Liver (tissue), 9 donors: ENCODE data around the gene C7. TPM values are rescaled to one million over a fixed set of nuclear protein-coding genes. Genes with fewer than 3 reads are reported as not detected.

Experiments
- DNase-seq: peaks from one replicate; pipeline ENCODE4 v3.0.0-alpha.2; 2017; ENCODE audit warnings: low spot score
- H3K27ac ChIP-seq, 2 donors: one replicate each; pipeline ENCODE4 v1.7.0; 2013; ENCODE audit warnings: inconsistent platforms in 2 of 2, low read length in 2 of 2, control low read depth in 1 of 2, low read depth in 1 of 2, mild to moderate bottlenecking in 1 of 2
- H3K27me3 ChIP-seq, 4 donors: one replicate each; pipeline versions ENCODE4 v1.6.1 to v1.7.0; 2013; ENCODE audit warnings: low read length in 3 of 4, inconsistent platforms in 1 of 4, mild to moderate bottlenecking in 1 of 4, moderate library complexity in 1 of 4; ENCODE audit not compliant: control insufficient read depth in 4 of 4, insufficient read depth in 4 of 4
- H3K36me3 ChIP-seq, 4 donors: one replicate each; pipeline versions ENCODE4 v1.6.1 to v1.7.0; 2013; ENCODE audit warnings: low read length in 3 of 4, mild to moderate bottlenecking in 3 of 4, low read depth in 1 of 4, moderate library complexity in 1 of 4; ENCODE audit not compliant: control insufficient read depth in 4 of 4, insufficient read depth in 3 of 4
- H3K4me1 ChIP-seq, 4 donors: one replicate each; pipeline versions ENCODE4 v1.6.1 to v1.7.0; 2013; ENCODE audit warnings: low read length in 3 of 4, mild to moderate bottlenecking in 3 of 4, moderate library complexity in 1 of 4; ENCODE audit not compliant: control insufficient read depth in 4 of 4, insufficient read depth in 4 of 4
- H3K4me3 ChIP-seq, 3 donors: one replicate each; pipeline versions ENCODE4 v1.6.1 to v1.7.0; 2013; ENCODE audit warnings: low read length in 3 of 3, control low read depth in 1 of 3, low read depth in 1 of 3, mild to moderate bottlenecking in 1 of 3
- H3K9ac ChIP-seq, 2 donors: one replicate each; pipeline ENCODE4 v1.7.0; 2013; ENCODE audit warnings: low read length in 2 of 2, mild to moderate bottlenecking in 2 of 2, moderate library complexity in 2 of 2, control low read depth in 1 of 2, low read depth in 1 of 2
- H3K9me3 ChIP-seq, 4 donors: one replicate each; pipeline versions ENCODE4 v1.6.1 to v1.7.0; 2013; ENCODE audit warnings: low read length in 3 of 4; ENCODE audit not compliant: control insufficient read depth in 4 of 4
- ATF3 ChIP-seq: IDR thresholded peaks from 2 replicates; pipeline ENCODE4 v1.6.1; 2016; ENCODE audit warnings: antibody characterized with exemption
- CTCF ChIP-seq: fragments of 150-350 bp; IDR thresholded peaks from 2 replicates; pipeline ENCODE4 v1.5.1; 2017; ENCODE audit warnings: improper control_type of control experiment, low read depth, low read length; ENCODE audit not compliant: missing input control
- EGR1 ChIP-seq, 2 donors: IDR thresholded peaks; 2 replicates each; pipeline ENCODE4 v1.6.1; 2016 to 2018; ENCODE audit warnings: antibody characterized with exemption in 2 of 2, low read depth in 2 of 2
- FOXA1 ChIP-seq: IDR thresholded peaks from 2 replicates; pipeline ENCODE4 v1.6.1; 2016; ENCODE audit warnings: antibody characterized with exemption
- FOXA2 ChIP-seq: IDR thresholded peaks from 2 replicates; pipeline ENCODE4 v1.6.1; 2016; ENCODE audit warnings: antibody characterized with exemption
- GABPA ChIP-seq, 2 donors: IDR thresholded peaks in 1 of 2; conservative IDR thresholded peaks in 1 of 2; 2 replicates each; pipeline ENCODE4 v1.6.1; 2016; ENCODE audit warnings: antibody characterized with exemption in 2 of 2, mild to moderate bottlenecking in 1 of 2, moderate library complexity in 1 of 2
- HNF4A ChIP-seq, 2 donors: conservative IDR thresholded peaks; 2 replicates each; pipeline ENCODE4 v1.6.1; 2016; ENCODE audit warnings: antibody characterized with exemption in 2 of 2, mild to moderate bottlenecking in 2 of 2
- HNF4G ChIP-seq: IDR thresholded peaks from 2 replicates; pipeline ENCODE4 v1.6.1; 2016; ENCODE audit warnings: antibody characterized with exemption
- JUND ChIP-seq, 2 donors: IDR thresholded peaks; 2 replicates each; pipeline ENCODE4 v1.6.1; 2016; ENCODE audit warnings: antibody characterized with exemption in 2 of 2
- MAX ChIP-seq: IDR thresholded peaks from 2 replicates; pipeline ENCODE4 v1.6.1; 2016; ENCODE audit warnings: antibody characterized with exemption
- NR2F2 ChIP-seq: IDR thresholded peaks from 2 replicates; pipeline ENCODE4 v1.6.1; 2016; ENCODE audit warnings: antibody characterized with exemption
- RAD21 ChIP-seq, 2 donors: IDR thresholded peaks; 2 replicates each; pipeline ENCODE4 v1.6.1; 2016; ENCODE audit warnings: antibody characterized with exemption in 2 of 2, mild to moderate bottlenecking in 2 of 2
- REST ChIP-seq: IDR thresholded peaks from 2 replicates; pipeline ENCODE4 v1.6.1; 2016; ENCODE audit warnings: antibody characterized with exemption, mild to moderate bottlenecking
- RXRA ChIP-seq, 2 donors: IDR thresholded peaks; 2 replicates each; pipeline ENCODE4 v1.6.1; 2017 to 2018; ENCODE audit warnings: antibody characterized with exemption in 2 of 2, mild to moderate bottlenecking in 1 of 2
- SP1 ChIP-seq: IDR thresholded peaks from 2 replicates; pipeline ENCODE4 v1.6.1; 2018; ENCODE audit warnings: antibody characterized with exemption, mild to moderate bottlenecking
- TAF1 ChIP-seq: conservative IDR thresholded peaks from 2 replicates; pipeline ENCODE4 v1.6.1; 2016; ENCODE audit warnings: antibody characterized with exemption, mild to moderate bottlenecking
- YY1 ChIP-seq: IDR thresholded peaks from 2 replicates; pipeline ENCODE4 v1.6.1; 2016; ENCODE audit warnings: antibody characterized with exemption, mild to moderate bottlenecking
- ZBTB33 ChIP-seq: IDR thresholded peaks from 2 replicates; pipeline ENCODE4 v1.6.1; 2016; ENCODE audit warnings: antibody characterized with exemption
- WGBS: extraction: QIAGEN DNeasy Blood & Tissue Kit; methylation state at CpG from one replicate; pipeline ENCODE4 v1.1.7; 2013; 5-methylcytosine and 5-hydroxymethylcytosine counted together
- polyA plus RNA-seq, 2 donors: library from polyadenylated mRNA; stranded (reverse) in 1 of 2; unstranded in 1 of 2; fragments of 200-250 nt in 1 of 2; fragments of >200 nt in 1 of 2; fragmentation: Nextera tagmentation in 1 of 2; extraction: Ambion mirVana in 1 of 2; gene quantifications; one replicate each; pipeline versions ENCODE4 v1.2.1 to v1.2.3, GENCODE V29; 2013 to 2015
- total RNA-seq, 2 donors: library from RNA; depleted of rRNA; stranded (reverse); fragments of >200 nt; gene quantifications; one replicate each; pipeline ENCODE4 v1.2.3, GENCODE V29; 2014
- donor health status: healthy.
- donor health status: healthy.
- donor health status: healthy.
- donor health status: healthy.
- donor health status: healthy.

Gene C7
- total and polyA plus RNA-seq, 4 donors = 25.5 to 268 (median 110) TPM

GRCh38 chr5:40986666-40987065, 77.4 kb downstream of the C7 start:
- H3K36me3 ChIP-seq = no peaks in the 10 kb centered on the region
- no peak overlapping the region for H3K4me3 ChIP-seq
- DNase-seq = no peak
- WGBS = 90% methylated on average over 3 of the region's 3 CpGs
- no peak overlapping the region for H3K27ac ChIP-seq
- peaks cover 0 to 2% (median 0%) of the 10 kb centered on the region in 4 donors for H3K9me3 ChIP-seq
- TF ChIP-seq MAX (no peak), EGR1 (IDR thresholded peaks at IDR 0.05; ENCODE audit: low read depth in 2 of 2) (no peak), RAD21 (IDR thresholded peaks at IDR 0.05) (no peak), ZBTB33 (no peak), FOXA2 (no peak), FOXA1 (no peak), RXRA (IDR thresholded peaks at IDR 0.05) (no peak), JUND (IDR thresholded peaks at IDR 0.05) (no peak)
- H3K27me3 ChIP-seq = no peaks in the 10 kb centered on the region
- peaks cover 5 to 18% (median 11%) of the 10 kb centered on the region in 4 donors for H3K4me1 ChIP-seq
- no peak overlapping the region for H3K9ac ChIP-seq

- H3K4me1 ChIP-seq = peaks cover 8 to 24% (median 17%) of the 10 kb centered on the region in 4 donors
- no peak for DNase-seq
- H3K27me3 ChIP-seq = no peaks in the 10 kb centered on the region
- H3K9ac ChIP-seq = no peak overlapping the region
- peaks cover 0 to 2% (median 0%) of the 10 kb centered on the region in 4 donors for H3K9me3 ChIP-seq
- no peak overlapping the region for H3K27ac ChIP-seq
- H3K36me3 ChIP-seq = no peaks in the 10 kb centered on the region
- TF ChIP-seq EGR1 (IDR thresholded peaks at IDR 0.05; ENCODE audit: low read depth in 2 of 2) (no peak), ZBTB33 (no peak), FOXA2 (no peak), JUND (IDR thresholded peaks at IDR 0.05) (no peak), CTCF (no peak), TAF1 (no peak), ATF3 (no peak), FOXA1 (no peak), GABPA (IDR thresholded peaks at IDR 0.05 in 1 of 2, conservative IDR thresholded peaks at IDR 0.05 in 1 of 2) (no peak), REST (no peak), SP1 (no peak), RAD21 (IDR thresholded peaks at IDR 0.05) (no peak), YY1 (no peak), NR2F2 (no peak), HNF4A (conservative IDR thresholded peaks at IDR 0.05) (no peak), HNF4G (no peak), MAX (no peak), RXRA (IDR thresholded peaks at IDR 0.05) (no peak)
- H3K4me3 ChIP-seq = no peak overlapping the region
Measured at GRCh38 chr5:40987349-40987748, 78.1 kb downstream of the C7 start.
